Tibial artery (tissue), 4 donors: Measurements from ENCODE around the gene ADARB2.

Source experiments
- DNase-seq, 2 donors: peaks; one replicate each; pipeline ENCODE4 v3.0.0-alpha.2; 2019
- H3K27ac ChIP-seq, 2 donors: fragments of 200-600 bp; sonication (generic) in 1 of 2; 1 replicate in 1 of 2; 2 replicates in 1 of 2; pipeline ENCODE4 v1.5.1; 2018 to 2019; ENCODE audit warnings: mild to moderate bottlenecking in 1 of 2
- H3K27me3 ChIP-seq, 2 donors: fragments of 200-600 bp; sonication (generic) in 1 of 2; one replicate each; pipeline versions ENCODE4 v1.5.1 to v1.6.0; 2016 to 2019
- H3K36me3 ChIP-seq, 3 donors: fragments of 200-600 bp; sonication (generic) in 2 of 3; one replicate each; pipeline ENCODE4 v1.5.1; 2016 to 2019; ENCODE audit warnings: mild to moderate bottlenecking in 2 of 3
- H3K4me1 ChIP-seq, 4 donors: fragments of 200-600 bp; sonication (generic) in 2 of 4; 1 replicate in 3 of 4; 2 replicates in 1 of 4; pipeline ENCODE4 v1.5.1; 2016 to 2019
- H3K4me3 ChIP-seq, 2 donors: fragments of 200-600 bp; sonication (generic) in 1 of 2; 1 replicate in 1 of 2; 2 replicates in 1 of 2; pipeline ENCODE4 v1.5.1; 2018 to 2019; ENCODE audit warnings: mild to moderate bottlenecking in 2 of 2
- H3K9me3 ChIP-seq, 3 donors: fragments of 200-600 bp; sonication (generic) in 1 of 3; one replicate each; pipeline ENCODE4 v1.5.1; 2016 to 2019
- intact Hi-C: fragments of 100-400 bp; cut with DNase I; formaldehyde crosslinking; loops from one replicate; pipeline ENCODE4 v1.15.0; 2023; ENCODE audit warnings: low total_unique reads
- TF ChIP-seq, protein P1 (sequence below), 2 experiments: fragments of 200-600 bp in 1 of 2; fragments of 450-650 bp in 1 of 2; IDR thresholded peaks; one replicate each; pipeline ENCODE4 v1.5.1; 2017 to 2019; ENCODE audit warnings: antibody characterized with exemption in 2 of 2, mild to moderate bottlenecking in 1 of 2, moderate library complexity in 1 of 2

The ADARB2 gene

DNA sequence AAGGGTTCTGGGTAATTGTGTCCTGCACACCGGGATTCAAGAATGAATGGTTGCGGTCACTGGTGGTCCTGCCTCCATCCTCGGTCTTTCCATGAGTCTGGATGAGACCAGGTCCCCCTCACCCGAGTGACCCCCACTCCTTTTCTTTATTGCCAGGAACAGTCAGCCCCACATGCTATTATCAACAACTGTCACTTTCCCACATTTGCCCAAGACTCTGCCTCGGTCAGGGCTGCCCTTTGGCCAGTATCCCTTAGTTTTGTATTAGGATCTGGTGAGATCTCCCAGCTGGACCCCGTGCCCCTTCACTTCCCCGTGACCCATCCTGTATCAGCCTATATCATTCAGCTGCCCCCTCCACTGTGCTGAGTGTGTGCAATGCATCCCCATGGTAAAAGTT is 288.3 kb downstream of the ADARB2 start:
- Histone ChIP-seq H3K36me3 (no peaks in the 10 kb centered on the region), H3K27me3 (peaks cover 0 to 20% of the 10 kb centered on the region in 2 donors), H3K27ac (no peak overlapping the region), H3K4me3 (no peak overlapping the region), H3K4me1 (no peaks in the 10 kb centered on the region), H3K9me3 (no peaks in the 10 kb centered on the region)
- intact Hi-C loops = no loop called here
- no peak for DNase-seq
- TF ChIP-seq, protein P1, sequence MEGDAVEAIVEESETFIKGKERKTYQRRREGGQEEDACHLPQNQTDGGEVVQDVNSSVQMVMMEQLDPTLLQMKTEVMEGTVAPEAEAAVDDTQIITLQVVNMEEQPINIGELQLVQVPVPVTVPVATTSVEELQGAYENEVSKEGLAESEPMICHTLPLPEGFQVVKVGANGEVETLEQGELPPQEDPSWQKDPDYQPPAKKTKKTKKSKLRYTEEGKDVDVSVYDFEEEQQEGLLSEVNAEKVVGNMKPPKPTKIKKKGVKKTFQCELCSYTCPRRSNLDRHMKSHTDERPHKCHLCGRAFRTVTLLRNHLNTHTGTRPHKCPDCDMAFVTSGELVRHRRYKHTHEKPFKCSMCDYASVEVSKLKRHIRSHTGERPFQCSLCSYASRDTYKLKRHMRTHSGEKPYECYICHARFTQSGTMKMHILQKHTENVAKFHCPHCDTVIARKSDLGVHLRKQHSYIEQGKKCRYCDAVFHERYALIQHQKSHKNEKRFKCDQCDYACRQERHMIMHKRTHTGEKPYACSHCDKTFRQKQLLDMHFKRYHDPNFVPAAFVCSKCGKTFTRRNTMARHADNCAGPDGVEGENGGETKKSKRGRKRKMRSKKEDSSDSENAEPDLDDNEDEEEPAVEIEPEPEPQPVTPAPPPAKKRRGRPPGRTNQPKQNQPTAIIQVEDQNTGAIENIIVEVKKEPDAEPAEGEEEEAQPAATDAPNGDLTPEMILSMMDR (IDR thresholded peaks at IDR 0.05) = no peak

DNA sequence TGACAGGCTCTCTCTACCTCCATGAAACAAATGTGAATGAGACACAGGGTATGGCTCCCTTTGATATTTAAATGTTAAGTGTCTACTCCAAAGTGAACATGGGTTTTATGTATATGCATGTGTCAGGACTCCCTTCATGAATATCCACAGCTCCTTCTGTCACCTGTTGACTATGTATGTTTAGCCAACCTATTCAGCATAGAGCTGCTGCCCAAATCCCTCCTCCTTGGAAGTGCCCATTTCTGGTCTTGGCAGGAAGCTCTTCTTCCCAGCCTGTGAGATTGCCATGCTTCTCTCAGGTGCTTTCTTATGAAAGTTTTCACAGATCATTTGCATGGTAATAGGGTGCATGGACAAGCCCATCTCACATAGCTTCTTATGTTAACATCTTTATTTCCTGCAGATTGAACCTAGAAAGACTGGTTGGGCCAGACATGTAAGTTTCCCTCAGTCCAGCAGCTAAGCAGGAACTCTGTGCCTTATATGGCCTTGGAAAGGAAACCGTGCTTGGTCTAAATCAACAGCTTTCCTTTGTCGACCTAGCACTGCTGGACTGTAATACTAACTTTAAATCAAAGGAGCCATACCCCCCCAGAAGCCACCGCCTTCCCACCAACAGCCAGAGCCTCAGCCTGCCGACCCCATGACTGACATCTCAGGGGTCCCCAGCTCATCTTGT is 288.9 kb downstream of the ADARB2 start:
- no peak for DNase-seq
- Histone ChIP-seq H3K27me3 (peaks cover 0 to 20% of the 10 kb centered on the region in 2 donors), H3K4me3 (no peak overlapping the region), H3K36me3 (no peaks in the 10 kb centered on the region), H3K4me1 (no peaks in the 10 kb centered on the region), H3K27ac (no peak overlapping the region), H3K9me3 (no peaks in the 10 kb centered on the region)
- intact Hi-C loops = no loop called here
- TF ChIP-seq, protein P1 (IDR thresholded peaks at IDR 0.05) = no peak

DNA sequence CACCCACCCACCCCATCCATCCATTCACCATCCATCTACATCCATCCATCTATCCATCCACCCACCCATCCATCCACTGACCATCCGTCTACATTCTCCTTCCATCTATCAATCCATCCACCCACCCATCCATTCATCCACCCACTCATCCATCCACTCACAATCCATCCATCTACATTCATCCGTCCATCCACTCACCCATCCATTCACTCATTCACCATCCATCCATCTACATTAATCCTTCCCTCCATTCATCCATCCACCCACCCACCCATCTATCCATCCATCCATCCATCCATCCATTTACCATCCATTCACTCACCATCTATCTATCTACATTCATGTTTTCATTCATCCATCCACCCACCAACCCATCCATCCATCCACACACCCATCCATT is 292.5 kb downstream of the ADARB2 start:
- no peaks in the 10 kb centered on the region for H3K36me3 ChIP-seq
- H3K4me3 ChIP-seq = no peak overlapping the region
- TF ChIP-seq, protein P1 (IDR thresholded peaks at IDR 0.05) = no peak
- peaks cover 0 to 8% of the 10 kb centered on the region in 2 donors for H3K27me3 ChIP-seq
- intact Hi-C loops = no loop called here
- no peak for DNase-seq
- no peaks in the 10 kb centered on the region for H3K4me1 ChIP-seq
- H3K9me3 ChIP-seq = no peaks in the 10 kb centered on the region
- no peak overlapping the region for H3K27ac ChIP-seq

DNA sequence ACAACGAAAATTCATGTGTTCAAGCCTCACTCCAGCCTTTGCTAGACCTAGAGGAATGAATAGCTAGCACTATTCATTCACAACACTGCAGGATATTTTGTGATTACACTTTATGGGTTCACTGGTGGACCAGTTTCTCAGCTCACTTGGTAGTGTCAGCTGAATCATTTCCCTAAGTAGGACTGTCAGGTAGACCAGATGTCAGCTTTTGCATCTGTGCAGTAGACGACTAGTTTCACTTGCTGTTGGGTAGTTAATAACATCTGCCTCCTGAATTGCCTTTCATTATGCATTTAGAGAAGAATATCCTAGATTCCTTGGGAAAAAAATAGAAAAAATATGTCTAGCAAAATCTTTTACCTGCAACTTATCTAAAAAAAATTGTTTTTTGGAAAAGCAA is 296.4 kb downstream of the ADARB2 start:
- H3K36me3 ChIP-seq = no peaks in the 10 kb centered on the region
- H3K4me1 ChIP-seq = no peaks in the 10 kb centered on the region
- intact Hi-C loops = no loop called here
- TF ChIP-seq, protein P1 (IDR thresholded peaks at IDR 0.05) = no peak
- no peak overlapping the region for H3K27ac ChIP-seq
- H3K27me3 ChIP-seq = peaks cover 0 to 12% of the 10 kb centered on the region in 2 donors
- H3K9me3 ChIP-seq = no peaks in the 10 kb centered on the region
- H3K4me3 ChIP-seq = no peak overlapping the region
- no peak for DNase-seq

DNA sequence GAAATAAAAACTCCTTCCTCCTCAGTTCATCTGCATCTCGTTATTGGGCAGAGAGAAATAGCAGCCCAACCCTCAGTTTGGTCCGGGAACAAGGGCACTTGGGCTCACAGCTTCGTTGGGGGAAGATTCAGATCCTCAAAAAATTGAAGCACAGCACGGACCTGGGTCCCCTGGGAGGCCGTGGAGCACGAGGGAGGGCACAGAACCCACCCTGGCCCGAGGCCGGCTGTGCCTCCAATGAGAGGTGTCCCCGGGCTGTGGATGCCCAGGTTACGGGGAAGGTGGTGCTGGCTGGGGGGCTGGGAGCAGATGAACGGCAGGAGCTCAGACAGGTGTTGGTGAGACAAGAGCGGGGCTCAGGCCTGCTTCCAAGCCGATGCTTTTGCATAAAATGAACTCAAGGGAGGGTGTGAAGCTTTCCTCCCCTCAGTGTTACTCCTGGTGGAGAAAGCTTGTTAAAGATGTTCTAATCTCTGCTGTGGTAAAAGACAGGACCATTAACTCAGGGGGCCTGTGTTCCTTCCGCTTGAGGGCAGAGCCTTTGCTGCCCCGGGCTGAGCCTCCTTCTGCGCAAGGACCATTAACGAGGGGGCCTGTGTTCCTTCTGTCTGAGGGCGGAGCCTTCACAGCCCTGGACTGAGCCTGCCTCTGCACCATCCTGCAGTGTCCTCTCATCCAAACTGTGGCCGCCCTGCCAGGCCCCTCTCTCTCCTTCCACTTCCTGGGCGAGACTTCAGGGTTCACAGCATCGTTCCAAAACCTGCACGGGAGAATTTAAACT is 302.2 kb downstream of the ADARB2 start:
- intact Hi-C loops = no loop called here
- DNase-seq = no peak
- Histone ChIP-seq H3K36me3 (no peaks in the 10 kb centered on the region), H3K4me3 (no peak overlapping the region), H3K4me1 (no peaks in the 10 kb centered on the region), H3K27me3 (peaks cover 0 to 16% of the 10 kb centered on the region in 2 donors), H3K9me3 (no peaks in the 10 kb centered on the region), H3K27ac (no peak overlapping the region)
- TF ChIP-seq, protein P1 (IDR thresholded peaks at IDR 0.05) = no peak
